ENCODE data around the gene THSD7B. TPM values are rescaled to one million over a fixed set of nuclear protein-coding genes. Genes with fewer than 3 reads are reported as not detected.

The THSD7B gene
- total and polyA plus RNA-seq, 2 experiments from 2014 or later, result 0.86 to 3.8 TPM

DNA sequence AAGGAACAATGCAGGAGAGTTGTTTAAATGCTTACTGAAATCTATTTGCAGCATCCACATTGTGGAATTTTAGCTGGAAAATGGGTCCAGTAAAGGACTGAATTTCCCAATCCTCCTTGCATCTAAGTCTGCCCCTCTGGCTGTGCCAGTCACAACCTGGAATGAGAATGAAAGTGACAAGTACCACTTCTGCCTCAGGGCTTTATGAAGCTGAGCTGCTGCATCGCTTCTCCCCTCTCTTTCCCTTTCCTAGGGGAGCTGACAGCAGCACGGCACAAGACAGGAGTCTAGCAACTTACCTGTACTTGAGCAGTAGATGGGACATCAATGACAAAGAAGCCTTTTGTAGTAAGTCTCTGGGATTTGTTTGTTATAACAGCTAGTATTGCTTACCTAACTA, 27.3 kb upstream of the THSD7B start (continued):
- TF ChIP-seq JUNB (IDR thresholded peaks at IDR 0.05; ENCODE audit: unreplicated experiment) (no peak), ZNF462 (CRISPR knock-in tag; IDR thresholded peaks at IDR 0.05) (no peak), STAT1 (IDR thresholded peaks at IDR 0.05; ENCODE audit: unreplicated experiment) (no peak), CREB1 (CRISPR knock-in tag; IDR thresholded peaks at IDR 0.05; ENCODE audit: low read depth) (no peak), EZH2phosphoT487 (IDR thresholded peaks at IDR 0.05; ENCODE audit: unreplicated experiment) (no peak), ZNF331 (CRISPR knock-in tag; IDR thresholded peaks at IDR 0.05; ENCODE audit: low read depth) (no peak)

GRCh38 chr2:136741471-136741870, 23.9 kb upstream of the THSD7B start:
- H3K4me2 ChIP-seq, result no peak overlapping the region
- TF ChIP-seq, protein P1, sequence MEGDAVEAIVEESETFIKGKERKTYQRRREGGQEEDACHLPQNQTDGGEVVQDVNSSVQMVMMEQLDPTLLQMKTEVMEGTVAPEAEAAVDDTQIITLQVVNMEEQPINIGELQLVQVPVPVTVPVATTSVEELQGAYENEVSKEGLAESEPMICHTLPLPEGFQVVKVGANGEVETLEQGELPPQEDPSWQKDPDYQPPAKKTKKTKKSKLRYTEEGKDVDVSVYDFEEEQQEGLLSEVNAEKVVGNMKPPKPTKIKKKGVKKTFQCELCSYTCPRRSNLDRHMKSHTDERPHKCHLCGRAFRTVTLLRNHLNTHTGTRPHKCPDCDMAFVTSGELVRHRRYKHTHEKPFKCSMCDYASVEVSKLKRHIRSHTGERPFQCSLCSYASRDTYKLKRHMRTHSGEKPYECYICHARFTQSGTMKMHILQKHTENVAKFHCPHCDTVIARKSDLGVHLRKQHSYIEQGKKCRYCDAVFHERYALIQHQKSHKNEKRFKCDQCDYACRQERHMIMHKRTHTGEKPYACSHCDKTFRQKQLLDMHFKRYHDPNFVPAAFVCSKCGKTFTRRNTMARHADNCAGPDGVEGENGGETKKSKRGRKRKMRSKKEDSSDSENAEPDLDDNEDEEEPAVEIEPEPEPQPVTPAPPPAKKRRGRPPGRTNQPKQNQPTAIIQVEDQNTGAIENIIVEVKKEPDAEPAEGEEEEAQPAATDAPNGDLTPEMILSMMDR (conservative IDR thresholded peaks at IDR 0.05; ENCODE audit: low read depth in 2 of 2), result no peak
- TF ChIP-seq POLR2AphosphoS5 (IDR thresholded peaks at IDR 0.05; ENCODE audit: low read depth) (no peak), ZNF462 (CRISPR knock-in tag; IDR thresholded peaks at IDR 0.05) (no peak), ZNF114 (CRISPR knock-in tag; IDR thresholded peaks at IDR 0.05) (no peak), STAT1 (IDR thresholded peaks at IDR 0.05; ENCODE audit: unreplicated experiment) (no peak)

More at GRCh38 chr2:136741471-136741870, 23.9 kb upstream of the THSD7B start:
- Histone ChIP-seq H3F3A (replicated peaks; ENCODE audit: low read depth) (no peaks in the 10 kb centered on the region), H2AFZ (no peak overlapping the region), H3K27ac (ENCODE audit: low read depth) (no peak overlapping the region), H3K36me3 (ENCODE audit: insufficient read depth) (no peaks in the 10 kb centered on the region), H3K4me3 (no peak overlapping the region), H3K27me3 (ENCODE audit: insufficient read depth) (no peaks in the 10 kb centered on the region), H3K9me2 (ENCODE audit: insufficient read depth) (no peaks in the 10 kb centered on the region), H3K4me1 (ENCODE audit: insufficient read depth) (peaks cover 6% of the 10 kb centered on the region; the same call in 1 of the 2 replicates), H3K79me2 (replicated peaks; ENCODE audit: insufficient read depth) (no peaks in the 10 kb centered on the region), H4K20me1 (replicated peaks; ENCODE audit: insufficient read depth) (no peaks in the 10 kb centered on the region)
- Mint-ChIP-seq H3K4me1 (peaks cover 7% of the 10 kb centered on the region; the same call in 2 of the 3 replicates), H3K4me3 (no peak overlapping the region), H3K27me3 (ENCODE audit: insufficient read depth, low read depth, poor library complexity) (no peaks in the 10 kb centered on the region), H3K9me3 (no peaks in the 10 kb centered on the region), H3K36me3 (ENCODE audit: low read depth) (no peaks in the 10 kb centered on the region), H3K27ac (no peak overlapping the region)
- no peak for DNase-seq (ENCODE audit: low spot score)
- no peak for ATAC-seq
